Activated T-cell treated with anti-CD3 and anti-CD28 coated beads for 24 hours (primary cell): Measurements from ENCODE around the gene TF.

Source experiments
- DNase-seq: peaks from one replicate; pipeline ENCODE4 v3.0.0-alpha.2; 2020; ENCODE audit warnings: low read depth

TF gene

GRCh38 chr3:133812872-133813271, 66.7 kb downstream of the TF start:
- no peak for DNase-seq

GRCh38 chr3:133815386-133815785, 69.2 kb downstream of the TF start:
- no peak for DNase-seq

- DNase-seq = no peak
Measured at GRCh38 chr3:133820129-133820528, 73.9 kb downstream of the TF start.

GRCh38 chr3:133820889-133821675, 74.9 kb downstream of the TF start:
- DNase-seq = no peak

GRCh38 chr3:133821767-133822638, 75.8 kb downstream of the TF start:
- DNase-seq = no peak

GRCh38 chr3:133824961-133825485, 78.8 kb downstream of the TF start:
- no peak for DNase-seq

- DNase-seq = no peak
Measured at GRCh38 chr3:133825969-133826727, 80.0 kb downstream of the TF start.

GRCh38 chr3:133827136-133827535, 80.9 kb downstream of the TF start:
- DNase-seq = no peak

- no peak for DNase-seq
Measured at GRCh38 chr3:133827684-133828083, 81.5 kb downstream of the TF start.

- DNase-seq = no peak
Measured at GRCh38 chr3:133828576-133829309, 82.5 kb downstream of the TF start.

- no peak for DNase-seq
Measured at GRCh38 chr3:133829310-133829707, 83.1 kb downstream of the TF start.

GRCh38 chr3:133830071-133830470, 83.9 kb downstream of the TF start:
- no peak for DNase-seq

GRCh38 chr3:133831966-133832801, 86.0 kb downstream of the TF start:
- no peak for DNase-seq

GRCh38 chr3:133832802-133833144, 86.6 kb downstream of the TF start:
- DNase-seq = no peak

GRCh38 chr3:133833267-133833666, 87.1 kb downstream of the TF start:
- no peak for DNase-seq

GRCh38 chr3:133833880-133834620, 87.9 kb downstream of the TF start:
- DNase-seq = no peak

GRCh38 chr3:133834621-133835417, 88.6 kb downstream of the TF start:
- no peak for DNase-seq

GRCh38 chr3:133835418-133835743, 89.2 kb downstream of the TF start:
- DNase-seq = no peak

- no peak for DNase-seq
Measured at GRCh38 chr3:133835961-133836360, 89.8 kb downstream of the TF start.
